HCT116 (cell line): ENCODE data around the gene TAL2. TPM values are rescaled to one million over a fixed set of nuclear protein-coding genes. Genes with fewer than 3 reads are reported as not detected.

Experiments used
- ATAC-seq: fragments of 200-7000 bp; cut with Tn5 transposase; 2 replicates; pipeline ENCODE4 v1.9.1; 2020; ENCODE audit warnings: mild to moderate bottlenecking, moderate library complexity
- BruUV-seq: library from RNA; stranded (reverse); fragments of 400-500 nt; replicated peaks from 2 replicates; lab custom pipeline; 2021; lab: Mats Ljungman, UMichigan
- CTCF ChIA-PET: fragments of 300-600 bp; sonication (Branson Sonifier 250); formaldehyde crosslinking; loops from one replicate; lab custom pipeline; 2021; ENCODE audit warnings: antibody characterized with exemption; lab: Charles Lee
- POLR2A ChIA-PET: fragments of 300-600, 350-600 bp; sonication (Branson Sonifier 250); formaldehyde crosslinking; loops from one replicate; lab custom pipeline; 2021; ENCODE audit warnings: antibody characterized with exemption; lab: Charles Lee
- RAD21 ChIA-PET, 2 experiments: fragments of 300-600 bp; sonication (Branson Sonifier 250); formaldehyde crosslinking; loops; one replicate each; lab custom pipeline; 2023; ENCODE audit warnings: low total read pairs in 2 of 2; ENCODE audit not compliant: uncharacterized antibody in 2 of 2, unreplicated experiment in 2 of 2, low non-redundant PET in 1 of 2; lab: Charles Lee
- DNase-seq: peaks from one replicate; pipeline ENCODE4 v3.0.0-alpha.2; 2010; ENCODE audit warnings: low read depth, low spot score
- H2AFZ ChIP-seq: fragments of 200-600 bp; shearing (Covaris generic), sonication (generic); 2 replicates; pipeline ENCODE4 v1.6.1; 2017; ENCODE audit warnings: low read depth, mixed run types, mixed read lengths, antibody characterized with exemption, low read length; ENCODE audit not compliant: poor library complexity, severe bottlenecking
- H3K27ac ChIP-seq: 2 replicates; pipeline ENCODE4 v1.5.1; 2012; ENCODE audit warnings: low read depth, low read length
- H3K27me3 ChIP-seq: fragments of 200-600 bp; sonication (generic); 2 replicates; pipeline ENCODE4 v1.6.1; 2016; ENCODE audit warnings: mixed run types, low read length, mixed read lengths; ENCODE audit not compliant: insufficient read depth
- H3K36me3 ChIP-seq, 2 experiments: fragments of 200-500 bp in 1 of 2; fragments of 200-600 bp in 1 of 2; sonication (Bioruptor generic) in 1 of 2; sonication (generic) in 1 of 2; 2 replicates each; pipeline versions ENCODE4 v1.5.1 to v1.6.1; 2014 to 2016; ENCODE audit warnings: low read length in 2 of 2, inconsistent platforms in 1 of 2, mixed read lengths in 1 of 2, mixed run types in 1 of 2; ENCODE audit not compliant: insufficient read depth in 2 of 2, control insufficient read depth in 1 of 2
- H3K4me1 ChIP-seq, 2 experiments: fragments of 200-600 bp in 1 of 2; sonication (generic) in 1 of 2; 2 replicates each; pipeline versions ENCODE4 v1.5.1 to v1.6.1; 2012 to 2017; ENCODE audit warnings: low read length in 2 of 2, inconsistent platforms in 1 of 2, mild to moderate bottlenecking in 1 of 2, mixed read lengths in 1 of 2, mixed run types in 1 of 2, moderate library complexity in 1 of 2; ENCODE audit not compliant: insufficient read depth in 2 of 2, control insufficient read depth in 1 of 2
- H3K4me2 ChIP-seq: fragments of 200-600 bp; sonication (generic); 2 replicates; pipeline ENCODE4 v1.6.1; 2017; ENCODE audit warnings: mixed run types, low read length, mixed read lengths
- H3K4me3 ChIP-seq, 2 experiments: fragments of 200-600 bp in 1 of 2; sonication (generic) in 1 of 2; replicated peaks in 1 of 2; 2 replicates each; pipeline ENCODE4 v1.5.1; 2011 to 2016; ENCODE audit warnings: low read length in 2 of 2, control low read depth in 1 of 2, low read depth in 1 of 2, mild to moderate bottlenecking in 1 of 2, mixed read lengths in 1 of 2, mixed run types in 1 of 2
- H3K79me2 ChIP-seq: fragments of 200-600 bp; sonication (generic); 2 replicates; pipeline ENCODE4 v1.6.1; 2017; ENCODE audit warnings: mild to moderate bottlenecking, mixed run types, low read length, moderate library complexity, mixed read lengths; ENCODE audit not compliant: insufficient read depth
- H3K9ac ChIP-seq: fragments of 200-600 bp; sonication (generic); 2 replicates; pipeline ENCODE4 v1.6.1; 2016; ENCODE audit warnings: low read length, mixed read lengths
- H3K9me2 ChIP-seq: fragments of 200-600 bp; sonication (generic), shearing (Covaris generic); 2 replicates; pipeline ENCODE4 v1.6.1; 2017; ENCODE audit warnings: mixed run types, mild to moderate bottlenecking, moderate library complexity; ENCODE audit not compliant: insufficient read depth
- H3K9me3 ChIP-seq, 2 experiments: fragments of 200-500 bp in 1 of 2; fragments of 200-600 bp in 1 of 2; sonication (Bioruptor generic) in 1 of 2; sonication (generic) in 1 of 2; 2 replicates each; pipeline ENCODE4 v1.6.1; 2014 to 2017; ENCODE audit warnings: low read length in 2 of 2, mixed read lengths in 2 of 2, inconsistent platforms in 1 of 2, low read depth in 1 of 2, mild to moderate bottlenecking in 1 of 2, mixed run types in 1 of 2, moderate library complexity in 1 of 2; ENCODE audit not compliant: control insufficient read depth in 1 of 2, insufficient read depth in 1 of 2
- H4K20me1 ChIP-seq: fragments of 200-600 bp; sonication (generic), shearing (Covaris generic); 2 replicates; pipeline ENCODE4 v1.6.1; 2017; ENCODE audit warnings: mixed run types, mild to moderate bottlenecking, moderate library complexity; ENCODE audit not compliant: insufficient read depth
- CEBPB ChIP-seq: IDR thresholded peaks from 2 replicates; pipeline ENCODE4 v1.6.1; 2012; ENCODE audit warnings: low read depth
- EGR1 ChIP-seq: IDR thresholded peaks from 2 replicates; pipeline ENCODE4 v1.6.1; 2012; ENCODE audit warnings: low read depth
- ELF1 ChIP-seq: IDR thresholded peaks from 2 replicates; pipeline ENCODE4 v1.6.1; 2012; ENCODE audit warnings: low read depth, borderline replicate concordance
- EZH2 ChIP-seq: fragments of 200-600 bp; sonication (generic); IDR thresholded peaks from 2 replicates; pipeline ENCODE4 v1.6.1; 2017; ENCODE audit warnings: antibody characterized with exemption, mixed run types
- FOSL1 ChIP-seq: IDR thresholded peaks from 2 replicates; pipeline ENCODE4 v1.6.1; 2012; ENCODE audit warnings: low read depth
- POLR2A ChIP-seq: IDR thresholded peaks from 2 replicates; pipeline ENCODE4 v1.7.0; 2011; ENCODE audit warnings: borderline replicate concordance; ENCODE audit not compliant: insufficient read depth, insufficient read length; ENCODE audit errors: extremely low read depth
- POLR2AphosphoS5 ChIP-seq: IDR thresholded peaks from 2 replicates; pipeline ENCODE4 v1.6.1; 2011; ENCODE audit warnings: mild to moderate bottlenecking, low read depth, low read length, moderate library complexity
- REST ChIP-seq: IDR thresholded peaks from 2 replicates; pipeline ENCODE4 v1.6.1; 2012; ENCODE audit warnings: low read depth
- SIN3A ChIP-seq: IDR thresholded peaks from 2 replicates; pipeline ENCODE4 v1.6.1; 2012; ENCODE audit warnings: low read depth
- SP1 ChIP-seq: IDR thresholded peaks from 2 replicates; pipeline ENCODE4 v1.6.1; 2012; ENCODE audit warnings: low read depth
- SRF ChIP-seq: IDR thresholded peaks from 2 replicates; pipeline ENCODE4 v1.6.1; 2012; ENCODE audit warnings: low read depth
- TCF7L2 ChIP-seq: IDR thresholded peaks from 2 replicates; pipeline ENCODE4 v1.7.0; 2011; ENCODE audit warnings: borderline replicate concordance, inconsistent platforms; ENCODE audit not compliant: insufficient read depth, insufficient read length; ENCODE audit errors: extremely low read depth
- YY1 ChIP-seq: IDR thresholded peaks from 2 replicates; pipeline ENCODE4 v1.6.1; 2011; ENCODE audit warnings: low read length, low read depth, moderate library complexity, mild to moderate bottlenecking; ENCODE audit not compliant: insufficient replicate concordance; ENCODE audit errors: extremely low read depth
- ZFX ChIP-seq: fragments of 450-650 bp; IDR thresholded peaks from 2 replicates; pipeline ENCODE4 v1.6.1; 2017
- intact Hi-C: fragments of 100-400 bp; cut with micrococcal nuclease; formaldehyde crosslinking; loops from 2 replicates; pipeline ENCODE4 v1.10.0; 2022
- total RNA-seq: library from RNA; stranded (reverse); gene quantifications from one replicate; pipeline ENCODE4 v1.2.1, GENCODE V29; 2021; ENCODE audit not compliant: unreplicated experiment
- TF ChIP-seq, protein P1 (sequence below): IDR thresholded peaks from 2 replicates; pipeline ENCODE4 v1.6.1; 2012
- TF ChIP-seq, protein P2 (sequence below), 3 experiments: fragments of 200-600 bp in 1 of 3; sonication (generic) in 1 of 3; IDR thresholded peaks in 2 of 3; conservative IDR thresholded peaks in 1 of 3; 2 replicates each; pipeline ENCODE4 v1.5.1; 2012 to 2017; ENCODE audit warnings: low read depth in 2 of 3, low read length in 2 of 3, antibody characterized with exemption in 1 of 3, borderline replicate concordance in 1 of 3, control low read depth in 1 of 3, mild to moderate bottlenecking in 1 of 3, mixed read lengths in 1 of 3, mixed run types in 1 of 3, moderate library complexity in 1 of 3; ENCODE audit not compliant: insufficient read depth in 1 of 3
- TF ChIP-seq, protein P3 (sequence below): IDR thresholded peaks from 2 replicates; pipeline ENCODE4 v1.6.1; 2011; ENCODE audit warnings: mild to moderate bottlenecking, low read length, moderate library complexity; ENCODE audit not compliant: insufficient replicate concordance; ENCODE audit errors: extremely low read depth

The TAL2 gene
- total RNA-seq, 1 experiment from 2014 or later, result not detected

GRCh38 chr9:105646879-105647594, 15.2 kb upstream of the TAL2 start:
- DNase-seq, result no peak
- no peak overlapping the region for H3K4me2 ChIP-seq
- H3K9ac ChIP-seq, result no peak overlapping the region
- H3K27me3 ChIP-seq, result no peaks in the 10 kb centered on the region
- no peaks in the 10 kb centered on the region for H3K36me3 ChIP-seq
- H3K4me1 ChIP-seq, result no peaks in the 10 kb centered on the region
- no peak for ATAC-seq
- intact Hi-C loops, result no loop called here
- no peak overlapping the region for H2AFZ ChIP-seq
- no peak overlapping the region for H3K27ac ChIP-seq
- BruUV-seq, result no TSS peak
- no peaks in the 10 kb centered on the region for H4K20me1 ChIP-seq
- no peaks in the 10 kb centered on the region for H3K9me2 ChIP-seq
- ChIA-PET CTCF (no interaction called here), RAD21 (no interaction called here), POLR2A (no interaction called here)
- no peaks in the 10 kb centered on the region for H3K79me2 ChIP-seq
- TF ChIP-seq, protein P1, sequence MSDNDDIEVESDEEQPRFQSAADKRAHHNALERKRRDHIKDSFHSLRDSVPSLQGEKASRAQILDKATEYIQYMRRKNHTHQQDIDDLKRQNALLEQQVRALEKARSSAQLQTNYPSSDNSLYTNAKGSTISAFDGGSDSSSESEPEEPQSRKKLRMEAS, result no peak
- TF ChIP-seq YY1 (no peak), CEBPB (no peak), ZFX (no peak), SIN3A (no peak), POLR2AphosphoS5 (no peak), ELF1 (no peak), REST (no peak), EZH2 (no peak), EGR1 (no peak), TCF7L2 (no peak), SP1 (no peak), FOSL1 (no peak), POLR2A (no peak), SRF (no peak)
- TF ChIP-seq, protein P2, sequence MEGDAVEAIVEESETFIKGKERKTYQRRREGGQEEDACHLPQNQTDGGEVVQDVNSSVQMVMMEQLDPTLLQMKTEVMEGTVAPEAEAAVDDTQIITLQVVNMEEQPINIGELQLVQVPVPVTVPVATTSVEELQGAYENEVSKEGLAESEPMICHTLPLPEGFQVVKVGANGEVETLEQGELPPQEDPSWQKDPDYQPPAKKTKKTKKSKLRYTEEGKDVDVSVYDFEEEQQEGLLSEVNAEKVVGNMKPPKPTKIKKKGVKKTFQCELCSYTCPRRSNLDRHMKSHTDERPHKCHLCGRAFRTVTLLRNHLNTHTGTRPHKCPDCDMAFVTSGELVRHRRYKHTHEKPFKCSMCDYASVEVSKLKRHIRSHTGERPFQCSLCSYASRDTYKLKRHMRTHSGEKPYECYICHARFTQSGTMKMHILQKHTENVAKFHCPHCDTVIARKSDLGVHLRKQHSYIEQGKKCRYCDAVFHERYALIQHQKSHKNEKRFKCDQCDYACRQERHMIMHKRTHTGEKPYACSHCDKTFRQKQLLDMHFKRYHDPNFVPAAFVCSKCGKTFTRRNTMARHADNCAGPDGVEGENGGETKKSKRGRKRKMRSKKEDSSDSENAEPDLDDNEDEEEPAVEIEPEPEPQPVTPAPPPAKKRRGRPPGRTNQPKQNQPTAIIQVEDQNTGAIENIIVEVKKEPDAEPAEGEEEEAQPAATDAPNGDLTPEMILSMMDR (IDR thresholded peaks at IDR 0.05 in 2 of 3, conservative IDR thresholded peaks at IDR 0.05 in 1 of 3; ENCODE audit: borderline replicate concordance in 1 of 3, insufficient read depth in 1 of 3, low read depth in 2 of 3, low read length in 2 of 3), result no peak
- TF ChIP-seq, protein P3, sequence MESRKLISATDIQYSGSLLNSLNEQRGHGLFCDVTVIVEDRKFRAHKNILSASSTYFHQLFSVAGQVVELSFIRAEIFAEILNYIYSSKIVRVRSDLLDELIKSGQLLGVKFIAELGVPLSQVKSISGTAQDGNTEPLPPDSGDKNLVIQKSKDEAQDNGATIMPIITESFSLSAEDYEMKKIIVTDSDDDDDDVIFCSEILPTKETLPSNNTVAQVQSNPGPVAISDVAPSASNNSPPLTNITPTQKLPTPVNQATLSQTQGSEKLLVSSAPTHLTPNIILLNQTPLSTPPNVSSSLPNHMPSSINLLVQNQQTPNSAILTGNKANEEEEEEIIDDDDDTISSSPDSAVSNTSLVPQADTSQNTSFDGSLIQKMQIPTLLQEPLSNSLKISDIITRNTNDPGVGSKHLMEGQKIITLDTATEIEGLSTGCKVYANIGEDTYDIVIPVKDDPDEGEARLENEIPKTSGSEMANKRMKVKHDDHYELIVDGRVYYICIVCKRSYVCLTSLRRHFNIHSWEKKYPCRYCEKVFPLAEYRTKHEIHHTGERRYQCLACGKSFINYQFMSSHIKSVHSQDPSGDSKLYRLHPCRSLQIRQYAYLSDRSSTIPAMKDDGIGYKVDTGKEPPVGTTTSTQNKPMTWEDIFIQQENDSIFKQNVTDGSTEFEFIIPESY, result no peak
- no peaks in the 10 kb centered on the region for H3K9me3 ChIP-seq
- H3K4me3 ChIP-seq, result no peak overlapping the region
